ENCODE measurements around the gene TMEM203.

The TMEM203 gene

GRCh38 chr9:137228968-137229896 lies 23.8 kb upstream of the TMEM203 start:
- no peak for DNase-seq

- DNase-seq, result no peak
Observed at GRCh38 chr9:137228506-137228967, 23.1 kb upstream of the TMEM203 start.

GRCh38 chr9:137227853-137228505 lies 22.5 kb upstream of the TMEM203 start:
- DNase-seq, result no peak

DNA sequence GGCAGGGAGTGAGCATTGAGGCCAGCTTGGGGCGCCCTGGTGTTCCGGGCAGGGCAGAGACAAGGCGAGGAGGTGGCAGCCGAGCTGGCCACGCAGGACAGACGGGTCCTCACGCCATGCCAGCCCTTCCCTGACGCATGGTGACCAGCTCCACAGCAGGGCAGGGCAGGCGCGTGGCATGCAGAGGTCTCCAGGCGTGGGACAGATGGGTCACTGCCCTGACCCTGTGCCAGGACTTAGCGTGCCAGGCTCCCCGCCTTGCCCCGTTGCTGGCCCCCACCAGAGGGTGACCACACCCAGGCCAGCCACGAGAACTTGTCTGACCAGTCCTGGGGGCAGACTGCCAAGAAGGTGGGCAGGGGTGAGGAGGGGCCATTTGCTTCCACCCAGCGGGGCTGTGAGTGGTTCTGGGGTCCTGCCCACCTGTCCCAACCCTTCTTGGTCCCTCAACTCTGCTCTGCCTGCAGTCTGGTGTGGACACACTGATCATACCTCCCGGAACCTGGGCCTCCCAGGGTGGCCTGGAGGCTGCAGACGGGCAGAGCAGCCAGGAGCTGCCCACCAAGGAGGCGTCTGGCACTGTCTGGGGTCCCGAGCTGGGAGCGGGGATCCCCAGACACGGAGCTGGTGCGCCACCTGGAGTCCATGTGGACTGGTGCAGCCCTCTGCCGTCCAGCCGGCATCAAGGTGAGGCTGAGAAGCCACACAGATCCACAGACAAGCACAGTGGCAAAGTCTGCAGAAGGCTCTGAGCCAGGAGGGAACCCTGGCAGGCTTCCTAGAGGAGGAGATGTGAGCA lies 21.8 kb upstream of the TMEM203 start, which contains the start of gene RNF224:
Gene RNF224 (plus strand): TSS at position 449 of the 799 bp plus-strand sequence. CDS start 834 bp downstream, outside the sequence.
- peak; percentile 64 for DNase-seq

GRCh38 chr9:137226338-137227053 lies 21.0 kb upstream of the TMEM203 start:
- DNase-seq, result no peak

- no peak for DNase-seq
Observed at GRCh38 chr9:137225699-137226331, 20.4 kb upstream of the TMEM203 start.

- DNase-seq, result no peak
Observed at GRCh38 chr9:137224830-137225694, 19.6 kb upstream of the TMEM203 start, which contains the start of gene CYSRT1. Gene CYSRT1 (plus strand): TSS chr9:137225174. CDS start chr9:137225622, 448 bp downstream.

DNA sequence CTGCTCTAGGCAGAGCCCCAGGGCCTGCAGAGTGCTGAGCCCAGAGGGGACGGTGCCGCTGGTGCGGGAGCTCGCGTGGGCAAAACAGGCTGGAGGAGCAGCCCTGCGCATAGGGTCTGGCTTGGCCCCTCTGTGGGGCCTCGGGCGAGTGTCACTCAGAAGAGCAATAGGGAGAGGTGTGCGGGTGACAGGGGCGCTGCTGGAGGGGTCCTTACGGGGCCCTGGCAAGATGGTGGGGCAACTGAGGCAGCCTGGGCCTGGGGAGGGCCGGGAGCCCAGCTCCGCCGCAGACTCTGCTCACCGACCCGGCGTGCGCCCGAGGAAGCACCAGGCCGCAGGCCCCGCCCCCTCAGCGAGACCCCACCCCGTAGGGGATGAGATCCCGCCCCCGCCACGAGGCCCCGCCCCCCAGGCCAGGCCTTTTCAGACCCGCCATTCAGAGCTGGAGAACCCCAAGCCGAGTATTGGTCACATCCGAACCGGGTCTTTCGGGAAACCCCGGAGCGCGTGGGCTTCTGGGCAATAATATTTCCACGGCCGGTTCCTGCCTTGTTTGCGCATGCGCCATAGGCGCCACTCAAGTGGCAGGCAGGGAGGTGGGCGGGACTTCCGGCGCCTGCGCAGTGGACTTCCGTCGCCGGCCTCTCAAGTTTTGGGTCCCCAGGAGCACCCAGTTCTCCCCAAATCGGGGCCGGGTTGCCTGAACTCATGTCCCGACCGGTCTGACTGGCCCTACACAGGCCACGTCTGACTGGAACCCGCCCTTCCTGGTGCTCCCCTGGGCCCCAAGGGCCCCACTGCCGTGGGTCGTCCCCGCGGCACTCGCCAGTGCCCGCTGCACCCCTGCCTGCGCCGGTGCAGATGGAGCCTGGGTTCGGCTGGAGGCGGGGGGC lies 17.9 kb upstream of the TMEM203 start:
- peak; percentile 98 for DNase-seq

DNA sequence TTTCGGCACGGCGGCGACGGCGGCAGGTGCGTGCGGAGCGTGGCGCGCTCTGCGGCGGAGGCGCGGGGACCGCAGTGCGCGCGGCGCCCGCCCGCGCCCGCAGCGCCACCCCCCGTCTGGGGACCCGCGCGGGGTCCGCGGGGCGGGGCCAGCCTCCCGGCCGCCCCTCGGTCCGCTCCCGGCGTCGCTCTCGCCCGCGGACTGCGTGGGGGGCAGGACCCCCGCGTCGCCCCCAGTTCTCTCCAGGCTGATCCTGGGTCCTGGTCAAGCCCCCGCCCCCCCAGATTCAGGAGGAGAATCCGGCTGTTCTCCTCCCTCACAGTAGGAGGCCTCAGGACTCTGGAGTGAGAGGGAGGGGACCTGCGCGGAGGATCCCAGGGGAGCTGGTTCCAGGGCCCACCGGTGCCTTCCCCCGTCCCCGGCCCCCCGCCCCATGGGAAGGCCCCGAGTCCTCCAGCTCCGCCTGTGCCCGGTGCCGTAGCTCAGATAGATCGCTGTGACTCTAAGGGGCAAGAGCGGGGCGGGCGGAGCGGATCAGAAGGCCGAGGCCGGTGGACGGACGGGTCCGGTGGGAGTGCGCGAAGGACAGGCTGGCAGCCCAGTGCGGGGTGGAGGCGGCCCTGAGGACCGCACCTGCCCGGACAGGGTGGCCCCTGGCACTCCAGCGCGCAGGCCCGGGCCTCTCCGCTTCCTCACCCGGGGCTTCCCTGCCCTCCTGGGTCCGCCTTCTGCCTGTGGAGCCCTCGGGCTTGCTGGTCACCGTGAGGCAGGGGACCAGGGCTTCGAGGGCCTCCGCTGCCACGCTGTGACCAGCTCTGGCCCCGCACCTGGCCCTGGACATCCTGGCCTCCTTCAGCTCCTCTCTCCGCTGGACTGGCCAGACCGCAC lies 17.0 kb upstream of the TMEM203 start, which contains the start of gene RNF208:
Gene RNF208 (minus strand): TSS at position 51 of the 888 bp plus-strand sequence. CDS start 1,028 bp downstream, outside the sequence.
- no peak for DNase-seq

GRCh38 chr9:137221506-137222111 lies 16.2 kb upstream of the TMEM203 start:
- DNase-seq, result no peak

GRCh38 chr9:137221095-137221505 lies 15.7 kb upstream of the TMEM203 start:
- no peak for DNase-seq

- no peak for DNase-seq
Observed at GRCh38 chr9:137220317-137221094, 15.1 kb upstream of the TMEM203 start.

- DNase-seq, result no peak
Observed at GRCh38 chr9:137219757-137220316, 14.4 kb upstream of the TMEM203 start.

DNA sequence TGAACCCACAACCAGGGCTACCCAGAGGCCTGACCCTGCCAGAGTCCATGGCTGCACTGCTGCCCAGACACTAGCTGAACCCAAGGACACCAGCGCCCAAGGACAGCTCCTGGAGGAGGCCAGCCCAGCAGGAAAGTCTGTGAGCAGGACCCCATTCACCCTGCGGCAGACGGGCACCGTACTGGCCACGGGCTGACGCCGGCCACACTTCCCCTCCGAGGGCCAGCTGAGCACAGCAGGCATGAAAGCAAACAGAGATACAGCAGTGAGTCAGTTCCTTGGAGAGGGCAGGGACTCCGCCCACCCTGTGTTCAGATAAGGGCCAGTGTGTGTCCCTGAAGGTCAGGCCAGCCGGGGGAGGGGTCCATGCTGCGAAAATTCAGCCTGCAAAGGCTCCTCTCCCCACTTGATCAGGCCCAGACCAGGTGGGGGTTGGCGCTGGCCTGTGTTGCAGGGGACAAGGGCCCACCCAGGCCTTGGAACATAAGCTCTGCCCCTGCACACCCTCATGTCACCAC lies 13.4 kb upstream of the TMEM203 start:
- DNase-seq, result no peak

DNA sequence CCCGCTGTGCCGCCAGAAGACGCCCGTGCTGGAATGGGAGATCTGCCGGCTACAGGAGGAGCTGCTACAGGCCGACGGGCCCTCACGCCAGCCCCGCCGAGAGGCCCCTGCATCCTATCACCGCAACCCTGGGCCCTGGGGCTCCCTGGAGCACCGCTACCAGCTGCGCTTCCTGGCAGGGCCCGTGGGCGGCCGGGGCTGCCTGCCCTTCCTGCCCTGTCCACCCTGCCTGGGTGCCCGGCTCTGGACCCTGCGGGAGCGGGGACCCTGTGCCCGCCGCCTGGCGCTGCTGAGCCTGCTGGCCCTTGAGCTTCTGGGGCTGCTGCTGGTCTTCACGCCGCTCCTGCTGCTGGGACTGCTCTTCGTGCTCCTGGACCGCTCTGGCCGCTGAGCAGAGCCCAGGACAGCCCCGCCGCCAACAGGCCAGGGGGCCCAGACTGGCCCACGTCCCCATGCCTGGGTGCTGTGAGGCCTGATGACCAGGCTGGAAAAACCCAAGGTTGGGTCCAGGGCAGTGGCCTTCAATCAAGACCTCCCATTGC lies 12.8 kb upstream of the TMEM203 start:
- DNase-seq, result no peak
